ENCODE data around the gene NTSR1.

GRCh38 chr20:62758226-62758912 is 49.7 kb downstream of the NTSR1 start:
- TF ChIP-seq CTCF (IDR thresholded peaks at IDR 0.05 in 4 of 5, conservative IDR thresholded peaks at IDR 0.05 in 1 of 5) = no peak
- no peak for TF ChIP-seq POLR2A (IDR thresholded peaks at IDR 0.05)
